COR-L47 (cell line): ENCODE measurements around the gene ANKMY1.

Experiments
- DNase-seq: peaks from one replicate; lab custom pipeline; 2025; lab: John Stamatoyannopoulos, UW

The ANKMY1 gene

GRCh38 chr2:240459401-240460252 lies 98.2 kb downstream of the ANKMY1 start:
- DNase-seq = no peak

DNA sequence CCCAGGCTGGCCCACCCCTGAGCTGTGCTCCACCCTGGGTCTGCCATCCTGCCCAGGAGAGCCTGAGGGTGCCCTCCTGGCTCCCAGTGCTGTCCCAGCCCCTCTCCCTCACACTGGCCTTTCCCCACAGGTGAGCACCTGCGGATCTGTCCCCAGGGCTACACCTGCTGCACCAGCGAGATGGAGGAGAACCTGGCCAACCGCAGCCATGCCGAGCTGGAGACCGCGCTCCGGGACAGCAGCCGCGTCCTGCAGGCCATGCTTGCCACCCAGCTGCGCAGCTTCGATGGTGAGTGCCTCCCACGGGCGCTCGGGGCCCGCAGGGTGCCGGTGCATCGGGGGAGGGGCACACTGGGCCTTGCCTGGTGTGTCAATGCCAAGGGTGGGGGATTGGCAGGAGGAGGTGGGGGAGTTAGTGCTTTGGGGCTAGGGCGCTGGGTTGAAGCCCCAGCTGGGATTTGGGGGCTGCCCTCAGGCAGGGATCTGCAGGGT lies 98.8 kb downstream of the ANKMY1 start:
- DNase-seq = no peak

DNA sequence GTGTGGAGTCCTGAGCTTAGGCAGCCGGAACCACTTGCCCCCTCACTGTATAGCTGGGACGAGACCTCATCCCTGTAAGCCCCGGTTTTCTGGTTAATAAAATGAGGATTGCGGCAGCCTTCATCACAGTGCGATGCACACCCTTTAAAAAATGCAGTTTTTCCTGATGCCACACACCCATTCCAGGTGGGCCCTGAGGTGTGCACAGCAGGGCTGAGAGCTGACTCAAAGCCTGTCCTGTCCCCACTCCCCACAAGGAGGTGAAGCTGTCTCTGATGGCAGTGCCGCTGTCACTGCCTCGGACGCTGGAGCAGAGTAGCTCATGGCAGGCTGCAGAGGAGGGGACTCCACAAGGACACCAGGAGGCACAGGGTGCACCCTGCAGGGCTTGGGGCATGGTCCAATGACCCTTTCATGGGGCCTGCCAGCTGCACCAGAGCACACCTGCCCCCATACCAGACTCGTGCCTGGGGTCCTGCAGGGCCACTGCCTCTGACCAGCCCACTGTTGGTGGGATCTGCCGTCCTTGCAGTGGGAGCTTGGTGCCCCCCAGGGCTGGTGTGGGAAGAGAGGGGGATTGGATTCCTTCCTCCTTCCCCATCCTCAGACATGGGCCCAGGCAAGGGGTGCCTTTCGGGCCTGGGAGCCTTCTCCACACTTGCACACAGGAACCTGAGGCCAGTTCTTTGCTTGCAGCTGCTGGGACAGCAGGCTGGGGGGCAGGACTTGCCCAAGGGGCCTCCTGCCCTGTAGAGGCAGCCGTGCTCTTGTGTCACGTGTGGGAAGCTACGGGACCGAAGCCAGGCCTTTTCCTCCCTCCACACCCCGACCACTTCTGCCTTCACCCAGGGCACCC lies 99.5 kb downstream of the ANKMY1 start:
- DNase-seq = no peak

DNA sequence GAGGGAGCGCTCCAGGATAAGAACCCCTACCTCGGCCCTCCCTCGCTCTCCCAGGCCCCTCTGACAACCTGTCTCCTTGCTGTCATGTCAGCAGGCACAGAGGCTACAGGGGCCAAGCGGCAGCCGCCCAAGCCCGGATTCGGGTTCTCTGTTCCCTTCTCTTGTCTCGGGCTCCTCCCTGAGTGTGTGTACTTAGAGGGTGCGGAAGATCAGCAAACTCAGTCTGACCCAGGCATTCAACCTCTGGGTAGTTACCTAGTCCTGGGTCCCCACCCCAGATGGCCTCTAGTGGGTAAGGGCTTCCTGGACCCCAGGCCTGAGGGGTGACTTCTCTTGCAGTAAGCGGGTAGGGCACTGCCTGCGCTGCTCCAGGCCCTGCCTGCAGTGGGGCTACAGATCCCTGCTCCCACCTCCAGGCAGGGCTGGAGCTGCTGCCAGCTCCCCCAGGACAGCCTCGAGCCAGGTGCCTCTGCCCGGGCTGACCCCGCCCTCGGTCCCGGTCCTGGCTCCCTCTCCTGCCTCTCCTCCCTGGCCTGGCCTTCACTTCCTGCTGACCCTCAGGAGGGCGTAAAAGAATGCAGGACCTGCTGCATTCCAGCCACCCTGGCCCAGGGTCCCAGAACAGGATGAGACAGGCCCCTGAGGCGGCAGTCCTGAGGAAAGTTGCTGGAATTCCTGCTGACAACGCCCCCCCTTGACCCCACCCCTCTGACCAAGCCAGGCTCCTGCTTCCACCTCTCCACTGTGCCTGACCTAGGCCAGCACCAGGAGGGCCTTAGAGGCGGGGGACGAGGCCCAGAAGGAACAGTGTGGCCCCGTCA lies 100.4 kb downstream of the ANKMY1 start:
- no peak for DNase-seq

GRCh38 chr2:240456447-240457222 lies 101.2 kb downstream of the ANKMY1 start:
- no peak for DNase-seq

- no peak for DNase-seq
These were observed 101.9 kb downstream of the ANKMY1 start for GRCh38 chr2:240455647-240456446.

GRCh38 chr2:240455272-240455646 lies 102.5 kb downstream of the ANKMY1 start:
- DNase-seq = no peak

DNA sequence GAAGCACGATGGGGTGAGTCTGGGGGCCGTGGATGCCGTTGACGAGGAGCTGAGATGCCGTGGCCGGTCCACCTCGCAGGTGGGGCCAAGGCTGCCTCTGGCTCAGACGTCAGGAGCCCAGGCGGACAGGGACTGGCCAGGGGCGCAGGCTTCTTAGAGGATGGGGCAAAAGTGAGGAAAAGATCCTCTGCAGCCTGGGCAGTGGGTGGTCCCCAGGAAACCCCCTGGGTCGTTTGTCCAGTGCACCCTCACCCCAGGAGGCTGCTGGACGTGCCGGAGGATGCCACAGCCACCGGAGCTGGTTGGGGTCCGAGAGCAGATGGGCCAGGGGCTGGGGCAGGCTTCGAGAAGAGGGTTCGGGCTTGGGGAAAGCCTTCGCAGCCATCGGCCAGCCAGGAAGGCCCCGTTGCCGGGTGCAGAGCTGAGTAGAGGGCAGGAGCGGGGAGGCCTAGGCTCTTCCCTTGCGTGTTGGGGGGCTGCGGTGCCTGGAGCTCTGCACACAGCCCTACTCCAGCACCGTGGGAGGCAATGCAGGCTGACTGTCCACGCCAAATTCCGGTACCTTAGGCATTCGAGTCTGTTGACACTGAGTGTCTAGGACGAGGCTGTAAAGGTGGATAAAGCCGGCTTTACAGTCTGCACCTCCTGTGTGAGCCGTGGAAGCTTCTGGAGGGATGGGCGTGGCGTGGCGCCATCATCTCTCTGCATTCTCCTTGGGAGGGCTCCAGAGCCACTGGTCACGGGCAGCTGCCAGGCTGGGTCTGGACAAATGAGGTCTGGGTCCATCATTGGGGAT lies 103.5 kb downstream of the ANKMY1 start:
- DNase-seq = no peak

DNA sequence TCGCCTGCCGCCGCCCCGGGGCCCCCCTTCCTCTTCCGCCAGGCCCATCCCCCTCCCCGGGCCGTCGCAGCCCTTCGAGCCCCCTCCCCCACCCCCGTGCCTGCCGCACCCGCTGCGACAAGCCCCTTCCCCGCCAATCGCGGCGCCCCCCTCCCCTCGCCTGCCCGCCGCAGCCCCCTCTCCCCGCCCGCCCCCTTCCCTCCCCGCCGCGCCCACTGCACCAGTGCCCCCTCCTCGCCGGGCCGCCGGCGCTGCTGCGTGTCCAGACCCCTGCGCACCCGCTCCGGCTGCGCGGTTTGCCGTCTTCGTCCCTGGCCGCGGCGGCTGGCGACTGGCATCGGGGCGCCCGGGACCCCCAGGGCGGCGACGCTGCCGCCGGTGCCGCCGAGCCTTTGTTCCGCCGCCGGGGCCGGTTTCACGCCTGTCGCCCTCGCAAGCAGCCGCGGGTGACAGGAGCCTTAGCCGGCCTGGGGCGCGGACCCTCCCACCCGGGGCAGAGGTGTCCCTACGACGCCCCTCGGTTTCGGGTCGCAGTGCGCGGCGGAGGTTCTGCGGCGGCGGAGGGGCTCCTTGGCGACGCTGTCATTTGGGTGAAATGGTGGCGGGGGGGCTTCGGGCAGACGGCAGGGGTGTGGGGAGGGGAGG lies 104.2 kb downstream of the ANKMY1 start:
- no peak for DNase-seq

DNA sequence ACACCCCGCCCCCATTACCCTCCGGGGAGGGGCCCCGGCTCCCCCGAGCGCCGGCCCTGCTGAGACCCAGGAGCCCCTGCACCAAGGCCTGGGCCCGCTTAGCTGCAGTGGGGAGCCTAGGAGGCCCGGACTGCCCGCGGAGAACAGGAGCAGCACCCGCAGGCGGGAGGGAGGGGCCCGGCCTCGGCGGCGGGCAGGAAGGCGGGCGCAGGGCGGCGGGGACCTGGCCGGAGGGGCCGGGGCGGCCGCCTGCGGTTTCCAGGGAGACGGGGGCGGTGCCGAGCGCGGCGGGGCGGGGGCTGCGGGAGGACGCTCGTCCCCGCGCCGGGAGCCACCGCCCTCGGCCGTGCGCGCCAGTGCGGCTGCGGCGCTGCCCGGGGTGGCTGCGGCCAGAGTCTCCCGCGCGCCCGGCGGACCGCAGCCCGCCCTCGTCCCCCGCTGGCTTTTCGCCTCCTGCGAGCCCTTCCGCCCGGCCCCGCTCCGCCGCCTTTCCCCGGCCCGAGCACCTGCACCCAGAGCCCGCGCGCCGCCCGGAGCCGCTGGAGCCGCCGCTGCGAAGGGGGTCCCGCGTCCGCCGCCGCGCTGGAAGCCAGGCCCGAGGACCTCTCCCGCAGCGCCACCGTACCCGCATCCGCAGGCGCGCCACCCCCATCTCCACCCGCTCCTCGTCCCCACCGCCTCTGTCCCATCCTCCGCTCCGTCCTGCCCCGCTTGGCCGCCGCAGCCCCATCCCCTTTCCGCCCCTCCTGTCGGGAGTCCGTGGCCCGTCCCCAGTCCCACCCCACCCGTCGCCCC lies 105.1 kb downstream of the ANKMY1 start:
- DNase-seq = peak; percentile 48

DNA sequence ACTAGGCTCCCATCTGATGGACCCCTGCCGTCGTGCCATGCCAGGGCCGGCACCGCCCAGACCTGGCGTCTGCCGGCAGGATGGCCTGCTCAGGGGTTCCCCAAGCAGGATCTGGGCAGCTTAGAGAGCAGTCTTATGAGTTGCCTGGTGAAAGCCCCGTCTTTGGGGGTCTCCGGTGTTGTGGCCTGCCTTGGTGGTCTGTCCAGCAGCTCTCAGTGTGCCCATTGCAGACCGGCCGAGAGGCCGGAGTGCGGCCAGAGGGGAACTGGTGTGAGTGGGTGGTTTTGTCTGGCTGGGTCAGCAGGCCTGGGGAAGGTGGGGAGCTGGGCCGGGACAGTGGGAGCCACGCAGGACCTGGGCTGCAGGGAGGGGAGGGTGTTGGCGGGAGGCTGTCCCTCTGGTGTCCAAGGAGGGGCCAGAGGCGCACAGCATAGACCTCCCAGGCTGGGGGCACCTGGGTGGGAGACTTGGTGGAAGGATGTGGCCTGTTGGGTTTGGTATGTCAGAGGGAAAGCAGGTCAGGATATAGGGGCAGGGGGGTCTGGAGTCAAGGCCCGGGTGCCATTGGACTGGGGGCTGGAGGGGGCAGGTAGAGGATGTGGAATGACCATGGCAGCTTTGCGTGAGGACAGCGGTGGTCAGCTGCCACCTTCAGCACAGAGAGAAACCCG lies 105.9 kb downstream of the ANKMY1 start:
- no peak for DNase-seq

DNA sequence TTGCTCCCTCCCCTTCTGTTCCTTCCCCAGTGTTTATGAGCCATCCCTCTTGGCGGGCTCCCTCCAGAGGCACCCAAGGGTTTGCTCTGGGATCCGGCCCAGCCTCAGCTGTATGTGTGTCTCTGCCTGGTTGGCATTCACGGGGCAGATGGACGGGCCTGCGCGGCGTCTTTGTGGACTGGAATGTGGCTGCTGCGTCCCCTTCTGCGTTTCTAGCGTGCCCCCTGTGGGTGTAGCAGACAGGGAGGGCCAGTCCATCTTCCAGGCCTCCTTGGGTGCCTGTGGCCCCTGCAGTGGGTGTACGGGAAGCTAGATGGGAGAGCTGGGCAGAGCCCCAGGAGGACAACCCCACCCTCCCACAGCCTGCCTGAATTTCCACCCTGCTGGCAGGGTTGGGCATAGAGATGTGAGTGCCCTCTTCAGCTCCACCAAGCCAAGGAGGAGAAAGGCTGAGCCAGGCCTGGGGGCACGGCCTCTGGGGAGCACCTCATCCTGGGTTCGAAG lies 106.6 kb downstream of the ANKMY1 start:
- no peak for DNase-seq

GRCh38 chr2:240450532-240451107 lies 107.2 kb downstream of the ANKMY1 start:
- DNase-seq = no peak

- DNase-seq = no peak
These were observed 107.8 kb downstream of the ANKMY1 start for GRCh38 chr2:240449764-240450531.

DNA sequence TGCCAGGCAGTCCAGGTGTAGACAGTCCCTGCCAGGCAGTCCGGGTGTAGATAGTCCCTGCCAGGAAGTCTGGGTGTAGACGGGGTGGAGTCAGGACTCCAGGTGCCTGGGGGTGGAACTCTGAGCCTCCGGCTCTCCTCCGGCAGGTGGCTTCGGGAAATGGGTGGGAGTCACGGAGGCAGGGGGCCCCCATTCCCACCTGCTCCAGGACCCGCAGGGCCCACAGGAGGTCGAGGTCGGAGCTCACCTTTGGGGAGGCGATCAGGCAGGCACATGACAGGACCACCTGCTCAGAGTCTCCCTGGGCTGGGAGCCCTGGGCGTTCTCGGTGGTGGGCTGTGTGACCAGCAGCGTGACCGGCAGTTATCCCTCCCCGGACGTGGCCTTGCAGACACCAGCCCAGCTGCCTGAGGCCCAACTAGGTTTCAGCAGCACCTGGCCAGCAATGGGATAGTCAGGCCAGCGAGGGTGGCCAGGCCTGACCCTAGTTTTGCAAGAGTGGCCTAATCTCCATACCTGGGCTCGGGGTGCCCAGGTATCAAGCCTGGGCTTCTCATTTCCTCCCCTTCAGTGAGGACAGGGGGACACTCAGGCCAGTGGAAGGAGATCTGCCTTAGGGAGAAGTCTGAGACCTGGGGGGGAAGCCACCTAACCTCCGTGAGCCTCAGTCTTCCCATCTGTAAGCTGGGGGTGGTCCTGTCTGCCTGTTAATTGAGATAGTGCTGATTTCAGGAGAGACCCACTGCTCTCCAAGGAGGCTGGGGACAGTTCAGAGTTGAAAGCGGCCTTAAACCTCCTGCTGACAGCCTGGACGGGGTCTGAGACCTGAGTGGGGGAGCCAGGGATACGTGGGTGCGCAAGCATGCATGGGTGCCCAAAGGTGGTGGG lies 109.2 kb downstream of the ANKMY1 start:
- DNase-seq = no peak
